PC-3 (cell line): ENCODE measurements around the gene VPS37D. TPM values are rescaled to one million over a fixed set of nuclear protein-coding genes. Genes with fewer than 3 reads are reported as not detected.
"Not testable (repeated sequence)": the region's sequence is repeated elsewhere in the genome, so short reads cannot be mapped to it uniquely, and the experiment has no call there.

Experiments used
- ATAC-seq: fragments of 200-7000 bp; cut with Tn5 transposase; 2 replicates; pipeline ENCODE4 v1.9.1; 2020; ENCODE audit warnings: mild to moderate bottlenecking, moderate library complexity
- Bru-seq: library from RNA; stranded (reverse); fragments of 400-500 nt; gene quantifications from one replicate; lab custom pipeline; 2021; lab: Mats Ljungman, UMichigan
- BruChase-seq, 2 experiments: library from RNA; stranded (reverse); fragments of 400-500 nt; gene quantifications; one replicate each; lab custom pipeline; 2021; lab: Mats Ljungman, UMichigan
- BruUV-seq: library from RNA; stranded (reverse); fragments of 400-500 nt; replicated peaks from 2 replicates; lab custom pipeline; 2021; lab: Mats Ljungman, UMichigan
- CTCF ChIA-PET: fragments of 300-600 bp; sonication (Branson Sonifier 250); formaldehyde crosslinking; loops from one replicate; lab custom pipeline; 2022; ENCODE audit warnings: antibody characterized with exemption; lab: Charles Lee
- POLR2A ChIA-PET: fragments of 300-600 bp; sonication (Branson Sonifier 250); formaldehyde crosslinking; loops from one replicate; lab custom pipeline; 2022; ENCODE audit warnings: antibody characterized with exemption; ENCODE audit not compliant: unreplicated experiment; lab: Charles Lee
- DNase-seq: peaks from one replicate; pipeline ENCODE4 v3.0.0-alpha.2; 2015
- H2AFZ ChIP-seq: fragments of 300-600 bp; sonication (generic); 2 replicates; pipeline ENCODE4 v1.6.0; 2016; ENCODE audit warnings: antibody characterized with exemption, low read length
- H3F3A ChIP-seq: fragments of 300-600 bp; sonication (generic); one replicate; pipeline ENCODE4 v1.6.0; 2017; ENCODE audit warnings: antibody characterized with exemption, low read length, control low read depth, mild to moderate bottlenecking; ENCODE audit not compliant: unreplicated experiment
- H3K27ac ChIP-seq: fragments of 300-600 bp; sonication (generic); 2 replicates; pipeline ENCODE4 v1.5.1; 2016; ENCODE audit warnings: mild to moderate bottlenecking, low read length
- H3K27me3 ChIP-seq: fragments of 300-600 bp; sonication (generic); 2 replicates; pipeline ENCODE4 v1.6.1; 2016; ENCODE audit warnings: low read length, mixed read lengths
- H3K36me3 ChIP-seq: fragments of 300-600 bp; sonication (generic); 2 replicates; pipeline ENCODE4 v1.6.1; 2016; ENCODE audit warnings: low read depth, mixed run types, low read length, mixed read lengths
- H3K4me1 ChIP-seq: fragments of 300-600 bp; sonication (generic); 2 replicates; pipeline ENCODE4 v1.5.1; 2016; ENCODE audit warnings: low read length; ENCODE audit not compliant: insufficient read depth
- H3K4me2 ChIP-seq: fragments of 300-600 bp; sonication (generic); 2 replicates; pipeline ENCODE4 v1.6.0; 2016; ENCODE audit warnings: low read length
- H3K4me3 ChIP-seq: fragments of 300-600 bp; sonication (generic); 2 replicates; pipeline ENCODE4 v1.5.1; 2016; ENCODE audit warnings: mild to moderate bottlenecking, low read length, mixed read lengths
- H3K79me2 ChIP-seq: fragments of 300-600 bp; sonication (generic); 2 replicates; pipeline ENCODE4 v1.6.1; 2017; ENCODE audit warnings: low read length, mixed read lengths
- H3K9ac ChIP-seq: fragments of 300-600 bp; sonication (generic); 2 replicates; pipeline ENCODE4 v1.6.0; 2016; ENCODE audit warnings: mild to moderate bottlenecking, low read length
- H3K9me2 ChIP-seq: fragments of 300-600 bp; sonication (generic); replicated peaks from 2 replicates; pipeline ENCODE4 v1.6.1; 2016; ENCODE audit warnings: mixed run types, low read length, mixed read lengths
- H3K9me3 ChIP-seq: fragments of 300-600 bp; sonication (generic); 2 replicates; pipeline ENCODE4 v1.6.1; 2016; ENCODE audit warnings: low read length, mixed read lengths
- H4K20me1 ChIP-seq: fragments of 300-600 bp; sonication (generic); 2 replicates; pipeline ENCODE4 v1.6.1; 2016; ENCODE audit warnings: low read length, mixed read lengths
- CTCF ChIP-seq: fragments of 300-600 bp; sonication (generic); conservative IDR thresholded peaks from 2 replicates; pipeline ENCODE4 v1.5.1; 2017; ENCODE audit warnings: antibody characterized with exemption, low read depth, mild to moderate bottlenecking, low read length
- EZH2 ChIP-seq: fragments of 300-600 bp; sonication (generic); IDR thresholded peaks from one replicate; pipeline ENCODE4 v1.6.1; 2017; ENCODE audit warnings: antibody characterized with exemption, mild to moderate bottlenecking, low read length; ENCODE audit not compliant: unreplicated experiment
- EZH2phosphoT487 ChIP-seq: fragments of 300-600 bp; sonication (generic); IDR thresholded peaks from 2 replicates; pipeline ENCODE4 v1.6.1; 2018; ENCODE audit warnings: mild to moderate bottlenecking, antibody characterized with exemption, low read length, borderline replicate concordance
- intact Hi-C: fragments of 100-400 bp; cut with micrococcal nuclease; formaldehyde crosslinking; loops from 2 replicates; pipeline ENCODE4 v1.9.0; 2023
- long read RNA-seq: library from polyadenylated mRNA; unstranded; transcript quantifications from one replicate; pipeline ENCODE4 v2.0.0, GENCODE V29; 2021; ENCODE audit not compliant: unreplicated experiment
- total RNA-seq: library from RNA; depleted of rRNA; stranded (reverse); fragments of >200 nt; gene quantifications from 2 replicates; pipeline ENCODE4 v1.2.3, GENCODE V29; 2014; rRNA removed

Gene VPS37D
- total RNA-seq: 6.3 and 7.7 TPM in 2 replicates
- Bru-seq, nascent RNA: percentile 40 among the genes with signal in this experiment
- BruChase-seq, experiment 1, labeled RNA remaining after a 6-hour chase: percentile 51 among the genes with signal in this experiment
- BruChase-seq, experiment 2, labeled RNA remaining after a 2-hour chase: percentile 59 among the genes with signal in this experiment
- long read RNA-seq, transcript VPS37D-201 (4 exons, 1,624 nt): major isoform, 25 of 30 reads
- long read RNA-seq, partial matches to known transcripts: 5 of 30 reads
- long read RNA-seq, other reads (novel, unspliced or antisense): 0 of 30 reads

- Histone ChIP-seq H3K4me1 (peaks cover 4% of the 10 kb centered on the region; the same call in 1 of the 2 replicates), H3K9ac (peak within 1 kb of the TSS; percentile 60), H3K4me2 (peak within 1 kb of the TSS; percentile 81), H3K36me3 (no peaks in the 10 kb centered on the region; the same call in 1 of the 2 replicates), H3K27ac (no peak within 1 kb of the TSS), H2AFZ (peak within 1 kb of the TSS; percentile 64), H3K9me3 (no peaks in the 10 kb centered on the region), H4K20me1 (no peaks in the 10 kb centered on the region), H3K79me2 (no peaks in the 10 kb centered on the region), H3K27me3 (no peaks in the 10 kb centered on the region), H3K9me2 (no peaks in the 10 kb centered on the region), H3F3A (no peaks in the 10 kb centered on the region), H3K4me3 (peak within 1 kb of the TSS; percentile 77)
- ChIA-PET CTCF (interaction anchor here (0.6 to 1.3 kb wide), 6 partner anchors 8 to 71 kb away, joined by 3 to 6 read pairs (median 4); partner anchors contain the start of gene ABHD11), POLR2A (no interaction called here)
- intact Hi-C loops: loop anchor here (1.0 to 5.0 kb wide), 3 partner anchors 38 to 61 kb away; partner anchors contain the start of gene STX1A
- DNase-seq (peak; percentile 89), ATAC-seq (peak; percentile 84)
- TF ChIP-seq CTCF (peak; percentile 53), EZH2 (no peak)
- BruUV-seq: no TSS peak
These were observed at the start of gene VPS37D for GRCh38 chr7:73667344-73668102. TSS of gene VPS37D (plus strand) at chr7:73667831. CDS start at chr7:73667959, 128 bp downstream.

- no peak for ATAC-seq
- H3F3A ChIP-seq: no peaks in the 10 kb centered on the region
- peaks cover 7% of the 10 kb centered on the region for H3K27me3 ChIP-seq
- ChIA-PET CTCF (no interaction called here), POLR2A (no interaction called here)
- no peak overlapping the region for H3K4me3 ChIP-seq
- DNase-seq: no peak
- H3K79me2 ChIP-seq: no peaks in the 10 kb centered on the region
- no peak overlapping the region for H3K27ac ChIP-seq
- H4K20me1 ChIP-seq: no peaks in the 10 kb centered on the region
- H3K9me2 ChIP-seq: no peaks in the 10 kb centered on the region
- no peak overlapping the region for H3K9ac ChIP-seq
- no peak overlapping the region for H2AFZ ChIP-seq
- TF ChIP-seq EZH2 (no peak), CTCF (no peak), EZH2phosphoT487 (no peak)
- intact Hi-C loops: no loop called here
- no peaks in the 10 kb centered on the region for H3K9me3 ChIP-seq
- no peak overlapping the region for H3K4me2 ChIP-seq
- no peaks in the 10 kb centered on the region for H3K36me3 ChIP-seq
- BruUV-seq: no TSS peak
- H3K4me1 ChIP-seq: 0 out of 2 replicates have a peak, but pooled peaks cover 5% of the 10 kb centered on the region
These were observed 49.1 kb upstream of the VPS37D start for GRCh38 chr7:73618538-73618937.

GRCh38 chr7:73619394-73619793, 48.2 kb upstream of the VPS37D start:
- H3K9ac ChIP-seq, intact Hi-C loops, POLR2A ChIA-PET, H3F3A ChIP-seq, BruUV-seq, H3K36me3 ChIP-seq, CTCF ChIA-PET, H4K20me1 ChIP-seq, ATAC-seq, H3K4me2 ChIP-seq, H3K9me3 ChIP-seq, H3K4me1 ChIP-seq, H2AFZ ChIP-seq, H3K9me2 ChIP-seq, H3K79me2 ChIP-seq, H3K27ac ChIP-seq, DNase-seq, H3K4me3 ChIP-seq: not testable (repeated sequence)
- peaks cover 13% of the 10 kb centered on the region for H3K27me3 ChIP-seq
